ENCODE data around the gene FBXW7.

FBXW7 gene

DNA sequence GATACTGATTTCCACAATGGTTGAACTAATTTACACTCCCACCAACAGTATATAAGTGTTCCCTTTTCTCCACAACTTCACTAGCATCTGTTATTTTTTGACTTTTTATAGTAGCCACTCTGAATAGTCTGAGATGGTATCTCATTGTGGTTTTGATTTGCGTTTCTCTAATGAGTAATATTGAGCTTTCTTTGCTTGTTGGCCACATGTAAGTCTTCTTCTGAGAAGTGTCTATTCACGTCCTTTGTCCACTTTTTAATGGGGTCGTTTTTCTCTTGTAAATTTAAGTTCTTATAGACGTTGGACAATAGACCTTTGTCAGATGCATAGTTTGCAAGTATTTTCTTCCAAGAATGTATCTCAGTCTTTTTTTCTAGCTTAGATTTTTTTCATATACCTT, 10.0 kb downstream of the FBXW7 start:
- Histone ChIP-seq H3K36me3 (ENCODE audit: control insufficient read depth in 2 of 2, insufficient read depth in 1 of 2, low read length in 2 of 2) (no peaks in the 10 kb centered on the region), H3K27ac (ENCODE audit: extremely low read depth, low read depth, low read length) (no peak overlapping the region), H3K4me3 (ENCODE audit: low read depth, low read length) (no peak overlapping the region), H3K4me1 (ENCODE audit: control insufficient read depth, insufficient read depth, low read length) (peaks cover 9% of the 10 kb centered on the region; the same call in 1 of the 2 replicates), H3K9me3 (ENCODE audit: control insufficient read depth, insufficient read depth, low read depth, low read length) (no peaks in the 10 kb centered on the region)
- CTCF ChIA-PET = interaction anchor here (1.2 to 1.5 kb wide), 2 partner anchors 24 to 209 kb away, joined by 3 to 7 read pairs; no protein-coding TSS in a partner anchor
- TF ChIP-seq, protein P1, sequence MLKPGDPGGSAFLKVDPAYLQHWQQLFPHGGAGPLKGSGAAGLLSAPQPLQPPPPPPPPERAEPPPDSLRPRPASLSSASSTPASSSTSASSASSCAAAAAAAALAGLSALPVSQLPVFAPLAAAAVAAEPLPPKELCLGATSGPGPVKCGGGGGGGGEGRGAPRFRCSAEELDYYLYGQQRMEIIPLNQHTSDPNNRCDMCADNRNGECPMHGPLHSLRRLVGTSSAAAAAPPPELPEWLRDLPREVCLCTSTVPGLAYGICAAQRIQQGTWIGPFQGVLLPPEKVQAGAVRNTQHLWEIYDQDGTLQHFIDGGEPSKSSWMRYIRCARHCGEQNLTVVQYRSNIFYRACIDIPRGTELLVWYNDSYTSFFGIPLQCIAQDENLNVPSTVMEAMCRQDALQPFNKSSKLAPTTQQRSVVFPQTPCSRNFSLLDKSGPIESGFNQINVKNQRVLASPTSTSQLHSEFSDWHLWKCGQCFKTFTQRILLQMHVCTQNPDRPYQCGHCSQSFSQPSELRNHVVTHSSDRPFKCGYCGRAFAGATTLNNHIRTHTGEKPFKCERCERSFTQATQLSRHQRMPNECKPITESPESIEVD (tag by site-specific recombination; IDR thresholded peaks at IDR 0.05) = 0 out of 2 replicates have a peak, but pooled peaks have one; percentile 17
- no peak for TF ChIP-seq ZBTB8A (tag by site-specific recombination; IDR thresholded peaks at IDR 0.05)
- POLR2A ChIA-PET = interaction anchor here (1.1 kb wide), 1 partner anchor 10 kb away, joined by 5 read pairs; the partner anchor contains the start of gene FBXW7

DNA sequence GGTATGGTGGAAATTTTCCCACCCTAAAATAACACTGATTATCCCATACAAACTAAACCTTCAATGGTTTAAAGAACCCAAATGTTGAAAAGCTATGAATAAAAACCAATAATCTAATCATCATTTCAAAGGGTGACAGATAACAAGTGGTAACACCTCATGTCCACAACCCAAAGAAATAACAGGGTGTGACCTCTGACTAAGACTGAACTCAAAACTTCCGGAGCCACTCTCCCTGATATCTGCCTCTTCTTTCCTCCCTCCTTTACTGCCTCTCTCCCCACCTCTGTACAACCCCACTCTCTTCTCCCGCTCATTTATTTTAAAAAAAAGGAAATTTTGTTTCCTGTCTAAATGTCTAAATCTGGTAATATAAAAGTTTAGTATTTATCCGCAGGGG, 11.5 kb downstream of the FBXW7 start:
- CTCF ChIA-PET = interaction anchor here (0.6 to 1.5 kb wide), 2 partner anchors 23 to 497 kb away, joined by 3 to 7 read pairs; no protein-coding TSS in a partner anchor
- no peak overlapping the region for H3K27ac ChIP-seq (ENCODE audit: extremely low read depth, low read depth, low read length)
- POLR2A ChIA-PET = interaction anchor here (1.1 kb wide), 1 partner anchor 12 kb away, joined by 5 read pairs; the partner anchor contains the start of gene FBXW7
- no peak for TF ChIP-seq ZBTB8A (tag by site-specific recombination; IDR thresholded peaks at IDR 0.05)
- TF ChIP-seq ZNF292 (tag by site-specific recombination; IDR thresholded peaks at IDR 0.05; ENCODE audit: borderline replicate concordance, low read depth) = no peak
- no peak for TF ChIP-seq ZNF777 (tag by site-specific recombination; IDR thresholded peaks at IDR 0.05; ENCODE audit: borderline replicate concordance)
- no peak for TF ChIP-seq ZNF132 (tag by site-specific recombination; IDR thresholded peaks at IDR 0.05; ENCODE audit: borderline replicate concordance)
- no peak for TF ChIP-seq KLF16 (tag by site-specific recombination; IDR thresholded peaks at IDR 0.05)
- TF ChIP-seq, protein P2, sequence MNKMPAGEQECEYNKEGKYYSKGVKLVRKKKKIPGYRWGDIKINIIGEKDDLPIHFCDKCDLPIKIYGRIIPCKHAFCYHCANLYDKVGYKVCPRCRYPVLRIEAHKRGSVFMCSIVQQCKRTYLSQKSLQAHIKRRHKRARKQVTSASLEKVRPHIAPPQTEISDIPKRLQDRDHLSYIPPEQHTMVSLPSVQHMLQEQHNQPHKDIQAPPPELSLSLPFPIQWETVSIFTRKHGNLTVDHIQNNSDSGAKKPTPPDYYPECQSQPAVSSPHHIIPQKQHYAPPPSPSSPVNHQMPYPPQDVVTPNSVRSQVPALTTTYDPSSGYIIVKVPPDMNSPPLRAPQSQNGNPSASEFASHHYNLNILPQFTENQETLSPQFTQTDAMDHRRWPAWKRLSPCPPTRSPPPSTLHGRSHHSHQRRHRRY (tag by site-specific recombination; IDR thresholded peaks at IDR 0.05) = no peak
- no peak for TF ChIP-seq FEZF1 (tag by site-specific recombination; IDR thresholded peaks at IDR 0.05)
- TF ChIP-seq ZNF670 (tag by site-specific recombination; IDR thresholded peaks at IDR 0.05; ENCODE audit: low read depth) = no peak
- TF ChIP-seq, protein P3, sequence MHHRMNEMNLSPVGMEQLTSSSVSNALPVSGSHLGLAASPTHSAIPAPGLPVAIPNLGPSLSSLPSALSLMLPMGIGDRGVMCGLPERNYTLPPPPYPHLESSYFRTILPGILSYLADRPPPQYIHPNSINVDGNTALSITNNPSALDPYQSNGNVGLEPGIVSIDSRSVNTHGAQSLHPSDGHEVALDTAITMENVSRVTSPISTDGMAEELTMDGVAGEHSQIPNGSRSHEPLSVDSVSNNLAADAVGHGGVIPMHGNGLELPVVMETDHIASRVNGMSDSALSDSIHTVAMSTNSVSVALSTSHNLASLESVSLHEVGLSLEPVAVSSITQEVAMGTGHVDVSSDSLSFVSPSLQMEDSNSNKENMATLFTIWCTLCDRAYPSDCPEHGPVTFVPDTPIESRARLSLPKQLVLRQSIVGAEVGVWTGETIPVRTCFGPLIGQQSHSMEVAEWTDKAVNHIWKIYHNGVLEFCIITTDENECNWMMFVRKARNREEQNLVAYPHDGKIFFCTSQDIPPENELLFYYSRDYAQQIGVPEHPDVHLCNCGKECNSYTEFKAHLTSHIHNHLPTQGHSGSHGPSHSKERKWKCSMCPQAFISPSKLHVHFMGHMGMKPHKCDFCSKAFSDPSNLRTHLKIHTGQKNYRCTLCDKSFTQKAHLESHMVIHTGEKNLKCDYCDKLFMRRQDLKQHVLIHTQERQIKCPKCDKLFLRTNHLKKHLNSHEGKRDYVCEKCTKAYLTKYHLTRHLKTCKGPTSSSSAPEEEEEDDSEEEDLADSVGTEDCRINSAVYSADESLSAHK (tag by site-specific recombination; IDR thresholded peaks at IDR 0.05) = no peak
- TF ChIP-seq, protein P4, sequence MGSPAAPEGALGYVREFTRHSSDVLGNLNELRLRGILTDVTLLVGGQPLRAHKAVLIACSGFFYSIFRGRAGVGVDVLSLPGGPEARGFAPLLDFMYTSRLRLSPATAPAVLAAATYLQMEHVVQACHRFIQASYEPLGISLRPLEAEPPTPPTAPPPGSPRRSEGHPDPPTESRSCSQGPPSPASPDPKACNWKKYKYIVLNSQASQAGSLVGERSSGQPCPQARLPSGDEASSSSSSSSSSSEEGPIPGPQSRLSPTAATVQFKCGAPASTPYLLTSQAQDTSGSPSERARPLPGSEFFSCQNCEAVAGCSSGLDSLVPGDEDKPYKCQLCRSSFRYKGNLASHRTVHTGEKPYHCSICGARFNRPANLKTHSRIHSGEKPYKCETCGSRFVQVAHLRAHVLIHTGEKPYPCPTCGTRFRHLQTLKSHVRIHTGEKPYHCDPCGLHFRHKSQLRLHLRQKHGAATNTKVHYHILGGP (tag by site-specific recombination; IDR thresholded peaks at IDR 0.05) = no peak
- no peak for TF ChIP-seq ZNF423 (tag by site-specific recombination; IDR thresholded peaks at IDR 0.05)
- no peak for TF ChIP-seq KLF8 (tag by site-specific recombination; IDR thresholded peaks at IDR 0.05)
- no peak for TF ChIP-seq ZNF157 (tag by site-specific recombination; IDR thresholded peaks at IDR 0.05)
- no peak for TF ChIP-seq GLIS1 (tag by site-specific recombination; IDR thresholded peaks at IDR 0.05)
- TF ChIP-seq ZNF19 (tag by site-specific recombination; IDR thresholded peaks at IDR 0.05; ENCODE audit: low read depth) = no peak
- TF ChIP-seq, protein P5, sequence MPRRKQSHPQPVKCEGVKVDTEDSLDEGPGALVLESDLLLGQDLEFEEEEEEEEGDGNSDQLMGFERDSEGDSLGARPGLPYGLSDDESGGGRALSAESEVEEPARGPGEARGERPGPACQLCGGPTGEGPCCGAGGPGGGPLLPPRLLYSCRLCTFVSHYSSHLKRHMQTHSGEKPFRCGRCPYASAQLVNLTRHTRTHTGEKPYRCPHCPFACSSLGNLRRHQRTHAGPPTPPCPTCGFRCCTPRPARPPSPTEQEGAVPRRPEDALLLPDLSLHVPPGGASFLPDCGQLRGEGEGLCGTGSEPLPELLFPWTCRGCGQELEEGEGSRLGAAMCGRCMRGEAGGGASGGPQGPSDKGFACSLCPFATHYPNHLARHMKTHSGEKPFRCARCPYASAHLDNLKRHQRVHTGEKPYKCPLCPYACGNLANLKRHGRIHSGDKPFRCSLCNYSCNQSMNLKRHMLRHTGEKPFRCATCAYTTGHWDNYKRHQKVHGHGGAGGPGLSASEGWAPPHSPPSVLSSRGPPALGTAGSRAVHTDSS (tag by site-specific recombination; IDR thresholded peaks at IDR 0.05) = no peak
- TF ChIP-seq ZFP41 (tag by site-specific recombination; IDR thresholded peaks at IDR 0.05; ENCODE audit: borderline replicate concordance) = no peak
- TF ChIP-seq ZNF785 (tag by site-specific recombination; IDR thresholded peaks at IDR 0.05) = no peak
- TF ChIP-seq ZNF248 (tag by site-specific recombination; IDR thresholded peaks at IDR 0.05) = no peak
- no peaks in the 10 kb centered on the region for H3K36me3 ChIP-seq (ENCODE audit: control insufficient read depth in 2 of 2, insufficient read depth in 1 of 2, low read length in 2 of 2)
- peaks cover 9% of the 10 kb centered on the region; the same call in 1 of the 2 replicates for H3K4me1 ChIP-seq (ENCODE audit: control insufficient read depth, insufficient read depth, low read length)
- no peaks in the 10 kb centered on the region for H3K9me3 ChIP-seq (ENCODE audit: control insufficient read depth, insufficient read depth, low read depth, low read length)
- no peak overlapping the region for H3K4me3 ChIP-seq (ENCODE audit: low read depth, low read length)
